ENCODE data around the gene SEMA7A. TPM values are rescaled to one million over a fixed set of nuclear protein-coding genes. Genes with fewer than 3 reads are reported as not detected.

SEMA7A gene
- total RNA-seq, 1 experiment from 2014 or later, result 74.9 TPM

DNA sequence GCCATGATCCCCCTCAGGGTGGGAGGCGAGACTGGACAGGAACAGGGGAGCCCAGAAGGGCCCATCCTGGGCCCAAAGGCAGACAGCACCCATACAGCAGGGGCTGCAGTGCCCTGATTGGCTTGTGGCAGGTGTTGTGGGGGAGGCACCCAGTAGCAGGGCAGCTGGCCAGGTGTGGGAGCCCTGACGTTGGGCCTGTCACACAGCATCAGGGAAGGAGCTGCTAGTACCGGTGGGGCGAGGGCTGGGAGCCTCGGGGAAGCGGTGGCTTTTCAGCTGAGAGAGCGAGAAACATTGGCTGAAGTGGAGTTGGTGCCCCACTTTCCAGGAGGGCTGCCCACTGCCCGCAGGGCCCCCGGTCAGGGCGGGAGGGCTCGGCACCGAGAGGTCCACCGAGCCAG, 46.6 kb downstream of the SEMA7A start:
- H3K9ac ChIP-seq (ENCODE audit: low read length), result no peak overlapping the region
- no peaks in the 10 kb centered on the region for H4K20me1 ChIP-seq (ENCODE audit: low read length)
- H3F3A ChIP-seq (ENCODE audit: low read length, unreplicated experiment), result peaks cover 5% of the 10 kb centered on the region
- no peak for ATAC-seq
- no peak overlapping the region for H2AFZ ChIP-seq (ENCODE audit: low read length)
- peaks cover 50% of the 10 kb centered on the region for H3K4me1 ChIP-seq (ENCODE audit: insufficient read depth, low read length)
- intact Hi-C loops (cut with micrococcal nuclease), result loop anchor here (10.0 kb wide), 1 partner anchor 158 kb away; the partner anchor contains the start of gene ARID3B
- TF ChIP-seq EZH2phosphoT487 (IDR thresholded peaks at IDR 0.05; ENCODE audit: borderline replicate concordance, low read length), result no peak
- no peak overlapping the region for H3K27ac ChIP-seq (ENCODE audit: low read length)
- no peak overlapping the region for H3K4me2 ChIP-seq (ENCODE audit: low read length)
- no TSS peak for BruUV-seq (replicated peaks)
- H3K4me3 ChIP-seq (ENCODE audit: low read length), result no peak overlapping the region
- ChIA-PET POLR2A (ENCODE audit: unreplicated experiment) (no interaction called here), CTCF (no interaction called here)
- DNase-seq, result no peak
- no peaks in the 10 kb centered on the region for H3K36me3 ChIP-seq (ENCODE audit: low read depth, low read length)
- H3K9me2 ChIP-seq (replicated peaks; ENCODE audit: low read length), result no peaks in the 10 kb centered on the region
- no peaks in the 10 kb centered on the region for H3K79me2 ChIP-seq (ENCODE audit: low read length)
- no peaks in the 10 kb centered on the region for H3K9me3 ChIP-seq (ENCODE audit: low read length)
- H3K27me3 ChIP-seq (ENCODE audit: low read length), result no peaks in the 10 kb centered on the region

DNA sequence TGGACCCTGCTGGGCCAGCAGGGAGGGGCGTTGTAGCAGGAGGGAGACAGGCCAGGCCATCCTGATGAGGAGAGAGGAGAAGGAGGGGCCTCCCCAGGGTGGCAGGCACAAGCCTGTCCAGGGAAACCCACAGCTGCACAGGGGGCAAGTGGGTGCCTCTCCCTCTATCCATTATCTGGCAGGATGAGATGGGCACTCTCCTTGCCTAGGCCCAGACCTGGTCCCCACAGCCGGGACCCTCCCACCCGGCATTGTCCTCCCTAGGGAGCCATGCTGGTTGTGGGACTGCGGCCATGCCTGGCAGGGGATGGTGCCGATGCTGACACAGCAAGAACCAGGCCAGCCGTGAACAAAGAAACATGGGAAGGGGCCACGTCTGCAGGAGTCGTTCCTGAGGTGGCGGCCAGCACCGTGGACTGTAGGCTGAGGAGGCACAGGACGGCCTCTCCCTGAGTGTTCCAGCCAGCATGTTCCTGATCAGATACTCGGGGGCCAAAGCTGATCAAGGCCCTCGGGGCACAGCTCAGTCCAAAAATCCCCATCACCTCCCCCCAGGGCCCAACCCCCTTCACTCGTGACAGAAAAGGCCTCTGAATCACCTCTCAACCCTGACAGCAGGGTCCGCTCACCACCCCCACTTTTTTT, 47.1 kb downstream of the SEMA7A start:
- no peaks in the 10 kb centered on the region for H3K27me3 ChIP-seq (ENCODE audit: low read length)
- intact Hi-C loops (cut with micrococcal nuclease), result loop anchor here (10.0 kb wide), 1 partner anchor 158 kb away; the partner anchor contains the start of gene ARID3B
- POLR2A ChIA-PET (ENCODE audit: unreplicated experiment), result no interaction called here
- H3K4me2 ChIP-seq (ENCODE audit: low read length), result no peak overlapping the region
- no peak overlapping the region for H2AFZ ChIP-seq (ENCODE audit: low read length)
- peak overlapping the region; percentile 99 for H3K27ac ChIP-seq (ENCODE audit: low read length)
- H3K79me2 ChIP-seq (ENCODE audit: low read length), result no peaks in the 10 kb centered on the region
- no peaks in the 10 kb centered on the region for H4K20me1 ChIP-seq (ENCODE audit: low read length)
- CTCF ChIA-PET, result no interaction called here
- no peaks in the 10 kb centered on the region for H3K9me2 ChIP-seq (replicated peaks; ENCODE audit: low read length)
- TF ChIP-seq EZH2 (IDR thresholded peaks at IDR 0.05; ENCODE audit: low read length, unreplicated experiment), result no peak
- TF ChIP-seq, protein P1, sequence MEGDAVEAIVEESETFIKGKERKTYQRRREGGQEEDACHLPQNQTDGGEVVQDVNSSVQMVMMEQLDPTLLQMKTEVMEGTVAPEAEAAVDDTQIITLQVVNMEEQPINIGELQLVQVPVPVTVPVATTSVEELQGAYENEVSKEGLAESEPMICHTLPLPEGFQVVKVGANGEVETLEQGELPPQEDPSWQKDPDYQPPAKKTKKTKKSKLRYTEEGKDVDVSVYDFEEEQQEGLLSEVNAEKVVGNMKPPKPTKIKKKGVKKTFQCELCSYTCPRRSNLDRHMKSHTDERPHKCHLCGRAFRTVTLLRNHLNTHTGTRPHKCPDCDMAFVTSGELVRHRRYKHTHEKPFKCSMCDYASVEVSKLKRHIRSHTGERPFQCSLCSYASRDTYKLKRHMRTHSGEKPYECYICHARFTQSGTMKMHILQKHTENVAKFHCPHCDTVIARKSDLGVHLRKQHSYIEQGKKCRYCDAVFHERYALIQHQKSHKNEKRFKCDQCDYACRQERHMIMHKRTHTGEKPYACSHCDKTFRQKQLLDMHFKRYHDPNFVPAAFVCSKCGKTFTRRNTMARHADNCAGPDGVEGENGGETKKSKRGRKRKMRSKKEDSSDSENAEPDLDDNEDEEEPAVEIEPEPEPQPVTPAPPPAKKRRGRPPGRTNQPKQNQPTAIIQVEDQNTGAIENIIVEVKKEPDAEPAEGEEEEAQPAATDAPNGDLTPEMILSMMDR (conservative IDR thresholded peaks at IDR 0.05; ENCODE audit: low read depth, low read length), result no peak
- no peak for TF ChIP-seq EZH2phosphoT487 (IDR thresholded peaks at IDR 0.05; ENCODE audit: borderline replicate concordance, low read length)
- peaks cover 56% of the 10 kb centered on the region for H3K4me1 ChIP-seq (ENCODE audit: insufficient read depth, low read length)
- no peak overlapping the region for H3K4me3 ChIP-seq (ENCODE audit: low read length)
- no peaks in the 10 kb centered on the region for H3K36me3 ChIP-seq (ENCODE audit: low read depth, low read length)
- H3F3A ChIP-seq (ENCODE audit: low read length, unreplicated experiment), result peaks cover 5% of the 10 kb centered on the region
- H3K9ac ChIP-seq (ENCODE audit: low read length), result no peak overlapping the region
- H3K9me3 ChIP-seq (ENCODE audit: low read length), result no peaks in the 10 kb centered on the region
- ATAC-seq (no peak), DNase-seq (no peak)
- BruUV-seq (replicated peaks), result no TSS peak

DNA sequence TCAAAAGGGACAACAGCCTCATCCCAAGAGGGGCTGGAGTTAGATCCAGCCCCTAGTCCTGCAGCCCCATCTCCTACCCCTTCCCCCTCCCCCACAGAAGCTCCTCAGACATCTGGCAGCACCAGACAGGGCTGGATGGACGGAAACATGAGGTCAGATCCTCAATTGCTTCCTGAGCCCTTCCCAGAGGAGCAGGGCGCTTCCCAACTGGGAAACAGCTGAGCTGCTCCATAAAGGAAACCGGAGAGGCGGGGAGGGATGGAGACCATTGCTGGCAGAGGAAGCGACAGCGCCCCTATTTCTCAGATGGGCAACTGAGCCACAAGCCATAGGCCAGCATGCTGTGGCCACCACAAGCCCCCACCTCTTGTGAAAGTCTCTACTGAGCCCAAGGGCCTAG, 48.0 kb downstream of the SEMA7A start:
- peak overlapping the region; percentile 75 for H3K9ac ChIP-seq (ENCODE audit: low read length)
- POLR2A ChIA-PET (ENCODE audit: unreplicated experiment), result interaction anchor here (1.1 kb wide), 1 partner anchor 21 kb away, joined by 8 read pairs; no protein-coding TSS in a partner anchor
- no TSS peak for BruUV-seq (replicated peaks)

More for the DNA sequence above, 48.0 kb downstream of the SEMA7A start:
- no peaks in the 10 kb centered on the region for H3K27me3 ChIP-seq (ENCODE audit: low read length)
- no peak for DNase-seq
- H3K27ac ChIP-seq (ENCODE audit: low read length), result peak overlapping the region; percentile 99
- TF ChIP-seq, protein P1 (conservative IDR thresholded peaks at IDR 0.05; ENCODE audit: low read depth, low read length), result no peak
- TF ChIP-seq EZH2 (IDR thresholded peaks at IDR 0.05; ENCODE audit: low read length, unreplicated experiment) (no peak), EZH2phosphoT487 (IDR thresholded peaks at IDR 0.05; ENCODE audit: borderline replicate concordance, low read length) (no peak)
- no peak overlapping the region for H2AFZ ChIP-seq (ENCODE audit: low read length)
- H3K4me3 ChIP-seq (ENCODE audit: low read length), result no peak overlapping the region
- H3K79me2 ChIP-seq (ENCODE audit: low read length), result no peaks in the 10 kb centered on the region
- no peaks in the 10 kb centered on the region for H3K9me2 ChIP-seq (replicated peaks; ENCODE audit: low read length)
- H3K36me3 ChIP-seq (ENCODE audit: low read depth, low read length), result no peaks in the 10 kb centered on the region
- H4K20me1 ChIP-seq (ENCODE audit: low read length), result no peaks in the 10 kb centered on the region
- intact Hi-C loops (cut with micrococcal nuclease), result loop anchor here (10.0 kb wide), 1 partner anchor 159 kb away; the partner anchor contains the start of gene ARID3B
- peaks cover 5% of the 10 kb centered on the region for H3F3A ChIP-seq (ENCODE audit: low read length, unreplicated experiment)
- peak overlapping the region; percentile 55 for H3K4me2 ChIP-seq (ENCODE audit: low read length)
- H3K9me3 ChIP-seq (ENCODE audit: low read length), result no peaks in the 10 kb centered on the region
- H3K4me1 ChIP-seq (ENCODE audit: insufficient read depth, low read length), result peaks cover 58% of the 10 kb centered on the region
- no peak for ATAC-seq
- CTCF ChIA-PET, result no interaction called here
